ENCODE data around the gene IKZF3. TPM values are rescaled to one million over a fixed set of nuclear protein-coding genes. Genes with fewer than 3 reads are reported as not detected.

The IKZF3 gene
- total and polyA plus RNA-seq, 10 of the 15 experiments (the other 5 are each of a cell fraction or from before 2014, with no cell fraction given): 5.5 to 98.2 (median 47.6) TPM

- TF ChIP-seq ATF2 (IDR thresholded peaks at IDR 0.05; ENCODE audit: low read length): no peak
- TF ChIP-seq EP300 (IDR thresholded peaks at IDR 0.05; ENCODE audit: borderline replicate concordance in 1 of 2, control insufficient read depth in 1 of 2, low read depth in 2 of 2, low read length in 2 of 2): no peak
- TF ChIP-seq CBX5 (IDR thresholded peaks at IDR 0.05; ENCODE audit: low read depth): peak; percentile 97
- TF ChIP-seq ZNF274 (IDR thresholded peaks at IDR 0.05; ENCODE audit: insufficient read depth, insufficient read length): no peak
- no peak for TF ChIP-seq ETV6 (conservative IDR thresholded peaks at IDR 0.05 in 1 of 2, IDR thresholded peaks at IDR 0.05 in 1 of 2; ENCODE audit: borderline replicate concordance in 1 of 2, low read depth in 1 of 2)
Measured at GRCh38 chr17:39823407-39824054, 40.6 kb downstream of the IKZF3 start (continued).

GRCh38 chr17:39822051-39822451 is 42.1 kb downstream of the IKZF3 start:
- no peak overlapping the region for H3K4me3 ChIP-seq
- H3K9ac ChIP-seq (ENCODE audit: control insufficient read depth, insufficient read depth, low read length): no peak overlapping the region
- FAIRE-seq (no peak), DNase-seq (ENCODE audit: low read depth, low spot score) (no peak), ATAC-seq (peak; percentile 25)
- H3K4me1 ChIP-seq (ENCODE audit: control insufficient read depth, insufficient read depth, low read length): peaks cover 42% of the 10 kb centered on the region
- H2AFZ ChIP-seq (ENCODE audit: control insufficient read depth, low read depth, low read length): no peak overlapping the region
- no peaks in the 10 kb centered on the region for H3K27me3 ChIP-seq (replicated peaks in 1 of 2; ENCODE audit: control insufficient read depth in 2 of 2, insufficient read depth in 2 of 2, low read length in 1 of 2)
- RAD21 ChIA-PET (ENCODE audit: unreplicated experiment): interaction anchor here (1.1 to 4.1 kb wide), 7 partner anchors 10 to 47 kb away, joined by 3 to 49 read pairs (median 5); partner anchors contain the start of gene IKZF3
- no TSS peak for BruUV-seq (replicated peaks)
- H3K36me3 ChIP-seq (ENCODE audit: control insufficient read depth in 2 of 2, insufficient read depth in 2 of 2, low read length in 1 of 2): peaks cover 24 to 49% of the 10 kb centered on the region in 2 experiments
- intact Hi-C loops (cut with micrococcal nuclease; ENCODE audit: unreplicated experiment): no loop called here
- H3K27ac ChIP-seq (ENCODE audit: control insufficient read depth, insufficient read depth): peak overlapping the region; percentile 65
- SMC1A ChIA-PET (ENCODE audit: uncharacterized antibody, unreplicated experiment): interaction anchor here (0.8 to 4.7 kb wide), 10 partner anchors 13 to 69 kb away, joined by 3 to 35 read pairs (median 10); no protein-coding TSS in a partner anchor
- H3K79me2 ChIP-seq (ENCODE audit: control insufficient read depth, insufficient read depth, low read length): peaks cover 44% of the 10 kb centered on the region
- CTCF ChIA-PET: interaction anchor here (0.9 to 4.1 kb wide), 6 partner anchors 9 to 198 kb away, joined by 3 to 17 read pairs (median 3); no protein-coding TSS in a partner anchor
- 51% methylated on average over 2 of the region's 2 CpGs for WGBS (ENCODE audit: insufficient coverage, insufficient replicate concordance, low lambda C conversion rate, missing lambda C conversion rate)
- H3K9me3 ChIP-seq (replicated peaks; ENCODE audit: control insufficient read depth, insufficient read depth, low read length): peaks cover 44% of the 10 kb centered on the region
- in situ Hi-C loops (cut with MboI): no loop called here
- POLR2A ChIA-PET: interaction anchor here (1.5 to 1.8 kb wide), 3 partner anchors 10 to 20 kb away, joined by 4 to 7 read pairs (median 6); no protein-coding TSS in a partner anchor
- no peak overlapping the region for H3K4me2 ChIP-seq (ENCODE audit: control insufficient read depth, insufficient read depth)
- no peaks in the 10 kb centered on the region for H4K20me1 ChIP-seq (ENCODE audit: control insufficient read depth, insufficient read depth)
- TF ChIP-seq NFYB (IDR thresholded peaks at IDR 0.05; ENCODE audit: insufficient read depth, low read depth, low read length) (no peak), TARDBP (IDR thresholded peaks at IDR 0.05; ENCODE audit: borderline replicate concordance) (no peak), POLR2AphosphoS5 (IDR thresholded peaks at IDR 0.05; ENCODE audit: low read length) (0 out of 2 replicates have a peak, but pooled peaks have one; percentile 13), ZNF622 (IDR thresholded peaks at IDR 0.05) (no peak), PML (IDR thresholded peaks at IDR 0.05; ENCODE audit: low read length) (no peak), EP300 (IDR thresholded peaks at IDR 0.05; ENCODE audit: borderline replicate concordance in 1 of 2, control insufficient read depth in 1 of 2, low read depth in 2 of 2, low read length in 2 of 2) (no peak), MYC (IDR thresholded peaks at IDR 0.05; ENCODE audit: insufficient read depth, insufficient read length, insufficient replicate concordance, low read length, severe bottlenecking) (no peak), ZSCAN29 (IDR thresholded peaks at IDR 0.05) (no peak), PRDM15 (CRISPR knock-in tag; IDR thresholded peaks at IDR 0.05) (no peak), GABPA (IDR thresholded peaks at IDR 0.05; ENCODE audit: low read depth) (no peak)
